ENCODE data around the gene DRC3. TPM values are rescaled to one million over a fixed set of nuclear protein-coding genes. Genes with fewer than 3 reads are reported as not detected.

DRC3 gene
- total RNA-seq, 1 experiment from 2014 or later = 0.68 TPM

GRCh38 chr17:18004884-18005305, 32.2 kb downstream of the DRC3 start:
- H3K79me1 ChIP-seq (ENCODE audit: insufficient read depth, low read depth, low read length, poor library complexity, severe bottlenecking) = no peaks in the 10 kb centered on the region

More at GRCh38 chr17:18004884-18005305, 32.2 kb downstream of the DRC3 start:
- Histone ChIP-seq H4K20me1 (ENCODE audit: control insufficient read depth, insufficient read depth, insufficient read length) (no peaks in the 10 kb centered on the region), H3K23me2 (ENCODE audit: insufficient read length, low read depth, low read length, poor library complexity, severe bottlenecking) (no peaks in the 10 kb centered on the region), H2AFZ (ENCODE audit: low read length) (no peak overlapping the region), H4K8ac (replicated peaks; ENCODE audit: insufficient read length, low read depth, low read length) (no peak overlapping the region), H3T11ph (ENCODE audit: low read length) (no peak overlapping the region), H4K5ac (ENCODE audit: insufficient read length, low read depth, low read length) (no peak overlapping the region), H3K9ac (ENCODE audit: extremely low read depth, insufficient read length, low read length) (no peak overlapping the region), H2BK120ac (ENCODE audit: low read depth, low read length, poor library complexity, severe bottlenecking) (no peak overlapping the region), H2BK5ac (ENCODE audit: insufficient read length, low read length) (no peak overlapping the region), H3K27me3 (ENCODE audit: insufficient read depth, low read length) (no peaks in the 10 kb centered on the region), H2BK15ac (ENCODE audit: low read depth, low read length) (no peak overlapping the region), H3K14ac (ENCODE audit: insufficient read depth, low read length) (no peak overlapping the region), H3K4me1 (ENCODE audit: insufficient read depth, low read length) (no peaks in the 10 kb centered on the region), H2BK12ac (ENCODE audit: insufficient read length, low read depth, low read length) (no peak overlapping the region), H3K27ac (ENCODE audit: insufficient read length, low read depth, low read length) (no peak overlapping the region), H2AK5ac (ENCODE audit: insufficient read length, low read length) (no peak overlapping the region), H4K91ac (ENCODE audit: insufficient read length, low read depth, low read length) (no peak overlapping the region), H3K79me2 (ENCODE audit: insufficient read depth, low read length) (no peaks in the 10 kb centered on the region), H3K9me3 (ENCODE audit: control insufficient read depth, low read depth, low read length) (no peaks in the 10 kb centered on the region), H3K4ac (ENCODE audit: low read depth, low read length) (no peak overlapping the region), H3K23ac (ENCODE audit: insufficient read length, low read depth, low read length) (no peak overlapping the region), H2BK20ac (ENCODE audit: low read depth, low read length, poor library complexity, severe bottlenecking) (no peak overlapping the region), H3K18ac (ENCODE audit: insufficient read length, low read depth, low read length) (no peak overlapping the region), H3K4me2 (ENCODE audit: insufficient read depth, insufficient read length, low read length) (no peak overlapping the region), H3K56ac (ENCODE audit: insufficient read length, low read depth, low read length) (no peak overlapping the region)
- Mint-ChIP-seq H3K36me3 (ENCODE audit: insufficient read depth in 1 of 3, low read depth in 3 of 3) (no peaks in the 10 kb centered on the region), H3K4me3 (no peak overlapping the region; a peak in 1 of 5 replicates), H3K9me3 (no peaks in the 10 kb centered on the region), H3K27me3 (ENCODE audit: low read depth) (peaks cover 8% of the 10 kb centered on the region), H3K4me1 (peaks cover 5 to 19% of the 10 kb centered on the region in 2 experiments), H3K27ac (no peak overlapping the region; a peak in 1 of 7 replicates)
- DNase-seq = peak; percentile 72
- TF ChIP-seq CTCF (conservative IDR thresholded peaks at IDR 0.05) = peak; percentile 63
- no CpG with 5 or more reads among the region's 9 CpGs for WGBS (ENCODE audit: extremely low coverage, insufficient read length, low lambda C conversion rate)
